ENCODE measurements around the gene TTC33.

GRCh38 chr5:40494631-40495236 is 261.0 kb downstream of the TTC33 start:
- TF ChIP-seq CTCF (IDR thresholded peaks at IDR 0.05) (no peak), EZH2 (IDR thresholded peaks at IDR 0.05) (no peak), EZH2phosphoT487 (IDR thresholded peaks at IDR 0.05) (no peak)
